AG09319 (cell line): ENCODE results near the gene DNAH14.
"Not testable (repeated sequence)": the region's sequence is repeated elsewhere in the genome, so short reads cannot be mapped to it uniquely, and the experiment has no call there.

Source experiments
- DNase-seq: peaks from one replicate; pipeline ENCODE4 v3.0.0-alpha.2; 2010; ENCODE audit warnings: low read depth; ENCODE audit errors: extremely low read depth
- CTCF ChIP-seq: IDR thresholded peaks from 2 replicates; pipeline ENCODE4 v1.5.1; 2011; ENCODE audit warnings: low read depth, mild to moderate bottlenecking, inconsistent platforms, low read length, moderate library complexity

Gene DNAH14

GRCh38 chr1:225146478-225146877 lies 217.0 kb downstream of the DNAH14 start:
- no peak for DNase-seq
- TF ChIP-seq CTCF: no peak

- not testable (repeated sequence) for DNase-seq
Observed at GRCh38 chr1:225147791-225148190, 218.3 kb downstream of the DNAH14 start.

- no peak for DNase-seq
- no peak for TF ChIP-seq CTCF
Observed at GRCh38 chr1:225152061-225152460, 222.6 kb downstream of the DNAH14 start.

- no peak for DNase-seq
- no peak for TF ChIP-seq CTCF
Observed at GRCh38 chr1:225155555-225155954, 226.1 kb downstream of the DNAH14 start.

GRCh38 chr1:225156254-225156653 lies 226.8 kb downstream of the DNAH14 start:
- no peak for TF ChIP-seq CTCF
- no peak for DNase-seq

GRCh38 chr1:225158291-225158690 lies 228.8 kb downstream of the DNAH14 start:
- no peak for TF ChIP-seq CTCF
- DNase-seq: no peak

- DNase-seq: no peak
- no peak for TF ChIP-seq CTCF
Observed at GRCh38 chr1:225159793-225160192, 230.3 kb downstream of the DNAH14 start.

- DNase-seq: not testable (repeated sequence)
Observed at GRCh38 chr1:225177409-225177808, 247.9 kb downstream of the DNAH14 start.

GRCh38 chr1:225179686-225180085 lies 250.2 kb downstream of the DNAH14 start:
- DNase-seq: no peak
- TF ChIP-seq CTCF: no peak
